NT2/D1 (cell line): ENCODE data around the gene PSMG4.
A peak's percentile ranks its signal among the peaks of the same experiment; 100 is the strongest.

Source experiments
- DNase-seq: peaks from one replicate; pipeline ENCODE4 v3.0.0-alpha.2; 2011; ENCODE audit warnings: low read depth, low spot score
- H3K27me3 ChIP-seq: 2 replicates; pipeline ENCODE4 v1.6.0; 2011; ENCODE audit warnings: mild to moderate bottlenecking; ENCODE audit not compliant: insufficient read length, insufficient read depth
- H3K36me3 ChIP-seq: 2 replicates; pipeline ENCODE4 v1.6.1; 2011; ENCODE audit warnings: mild to moderate bottlenecking, low read length, mixed read lengths; ENCODE audit not compliant: insufficient read depth, insufficient read length
- H3K4me1 ChIP-seq: 2 replicates; pipeline ENCODE4 v1.5.1; 2011; ENCODE audit not compliant: insufficient read depth, insufficient read length
- H3K4me3 ChIP-seq: 2 replicates; pipeline ENCODE4 v1.5.1; 2011; ENCODE audit warnings: low read depth; ENCODE audit not compliant: insufficient read length
- H3K9ac ChIP-seq: 2 replicates; pipeline ENCODE4 v1.6.0; 2011; ENCODE audit warnings: low read depth; ENCODE audit not compliant: insufficient read length
- H3K9me3 ChIP-seq: 2 replicates; pipeline ENCODE4 v1.5.1; 2011; ENCODE audit warnings: mild to moderate bottlenecking, low read length; ENCODE audit not compliant: insufficient read depth
- SUZ12 ChIP-seq: IDR thresholded peaks from 2 replicates; pipeline ENCODE4 v1.6.1; 2011; ENCODE audit not compliant: insufficient read length, insufficient read depth; ENCODE audit errors: extremely low read depth
- YY1 ChIP-seq: IDR thresholded peaks from 2 replicates; pipeline ENCODE4 v1.6.1; 2011; ENCODE audit not compliant: insufficient read length, insufficient read depth
- ZNF274 ChIP-seq: IDR thresholded peaks from 2 replicates; pipeline ENCODE4 v1.6.1; 2011; ENCODE audit warnings: mild to moderate bottlenecking, low read depth, low read length

PSMG4 gene

DNA sequence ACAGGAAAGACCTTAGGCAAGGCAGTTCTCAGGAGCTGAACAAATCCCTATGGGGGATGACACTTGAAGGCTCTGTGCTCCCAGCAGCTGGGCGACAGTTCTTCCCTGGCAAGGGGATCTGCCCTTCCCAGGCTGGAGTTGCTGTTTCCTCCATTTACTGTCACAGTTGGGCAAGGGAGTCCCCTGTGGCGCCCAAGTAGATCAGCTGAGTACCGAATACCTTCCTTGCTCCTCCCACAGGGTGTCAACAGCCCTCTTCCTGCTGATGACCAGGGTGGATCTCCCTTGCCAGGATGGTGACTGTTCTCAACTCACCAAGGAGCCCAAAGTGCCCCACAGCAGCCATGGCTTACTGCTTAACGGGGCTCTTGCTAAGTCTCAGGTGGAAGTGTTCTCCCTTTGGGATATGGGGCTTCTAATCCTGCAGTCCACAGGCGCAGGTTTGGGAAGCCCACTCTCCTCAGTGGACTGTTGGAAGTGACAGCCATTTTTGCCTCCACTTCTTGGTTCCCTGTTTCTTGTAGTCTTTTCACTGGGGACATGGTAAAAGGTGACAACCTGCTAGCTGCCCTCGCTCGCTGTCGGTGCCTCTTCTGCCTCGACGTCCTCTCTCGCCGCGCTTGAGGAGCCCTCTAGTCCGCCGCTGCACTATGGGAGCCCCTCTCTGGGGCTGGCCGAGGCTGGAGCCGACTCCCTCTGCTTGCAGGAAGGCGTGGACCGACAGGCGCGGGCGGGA is 5.7 kb upstream of the PSMG4 start:
- H3K9me3 ChIP-seq: no peaks in the 10 kb centered on the region; the same call in 1 of the 2 replicates
- H3K9ac ChIP-seq: no peak overlapping the region
- H3K4me3 ChIP-seq: no peak overlapping the region
- H3K36me3 ChIP-seq: no peaks in the 10 kb centered on the region
- no peak for DNase-seq
- TF ChIP-seq SUZ12 (no peak), ZNF274 (no peak), YY1 (no peak)
- H3K27me3 ChIP-seq: peaks cover 2% of the 10 kb centered on the region
- H3K4me1 ChIP-seq: peaks cover 5% of the 10 kb centered on the region

DNA sequence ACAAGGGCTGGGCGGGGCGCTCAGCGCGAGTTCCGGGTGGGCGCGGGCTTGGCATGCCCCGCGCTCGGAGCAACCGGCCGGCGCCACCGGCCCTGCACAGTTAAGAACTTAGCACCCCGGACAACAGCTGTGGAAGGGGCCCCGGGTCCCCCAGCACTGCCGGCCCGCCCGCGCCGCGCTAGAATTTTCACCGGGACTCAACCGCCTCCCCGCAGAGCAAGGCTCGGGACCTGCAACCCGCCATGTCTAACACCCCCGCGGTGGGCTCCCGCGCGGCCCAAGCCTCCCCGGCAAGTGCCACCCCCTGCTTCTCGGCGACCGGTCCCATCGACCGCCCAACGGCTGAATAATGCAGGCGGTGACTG is 5.2 kb upstream of the PSMG4 start:
- no peak for DNase-seq
- H3K27me3 ChIP-seq: peaks cover 2% of the 10 kb centered on the region
- TF ChIP-seq SUZ12: no peak

GRCh38 chr6:3258201-3258600 is 546 bp upstream of the PSMG4 start:
- no peaks in the 10 kb centered on the region for H3K27me3 ChIP-seq
- no peak overlapping the region for H3K4me3 ChIP-seq
- DNase-seq: no peak

More for the DNA sequence above, 5.2 kb upstream of the PSMG4 start:
- Histone ChIP-seq H3K36me3 (no peaks in the 10 kb centered on the region), H3K4me1 (peaks cover 5% of the 10 kb centered on the region), H3K9me3 (no peaks in the 10 kb centered on the region; the same call in 1 of the 2 replicates), H3K9ac (no peak overlapping the region), H3K4me3 (no peak overlapping the region)

DNA sequence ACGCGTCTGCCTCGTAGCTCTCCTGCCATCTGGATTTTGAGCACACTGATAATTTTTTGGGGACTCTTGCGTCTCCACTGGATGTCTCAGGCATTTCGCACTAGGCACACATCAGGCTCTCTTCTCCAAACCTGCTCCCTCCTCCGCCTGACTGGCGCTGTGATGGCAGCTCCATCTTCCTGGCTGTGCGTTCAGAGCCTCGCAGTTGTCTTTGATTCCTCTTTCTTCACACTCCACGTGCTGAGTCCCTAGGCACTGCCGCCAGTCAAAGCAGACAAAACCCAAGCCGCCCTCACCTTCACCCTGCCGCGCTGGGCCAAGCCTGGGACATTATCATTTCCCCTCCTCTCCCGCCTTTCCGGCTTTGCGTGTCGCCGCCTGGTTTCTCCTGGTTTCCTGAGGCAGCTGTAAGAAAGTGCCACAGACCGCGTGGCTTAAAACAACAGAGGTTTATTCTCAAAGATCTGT is 778 bp downstream of the PSMG4 start:
- H3K9ac ChIP-seq: peak overlapping the region; percentile 95
- peaks cover 37% of the 10 kb centered on the region for H3K36me3 ChIP-seq
- TF ChIP-seq ZNF274 (no peak), YY1 (no peak), SUZ12 (no peak)
- DNase-seq: no peak
- peak overlapping the region; percentile 91 for H3K4me3 ChIP-seq
- peaks cover 9% of the 10 kb centered on the region for H3K4me1 ChIP-seq
- no peaks in the 10 kb centered on the region for H3K27me3 ChIP-seq
- H3K9me3 ChIP-seq: no peaks in the 10 kb centered on the region

More at GRCh38 chr6:3258201-3258600, 546 bp upstream of the PSMG4 start:
- Histone ChIP-seq H3K4me1 (peaks cover 9% of the 10 kb centered on the region), H3K36me3 (peaks cover 24% of the 10 kb centered on the region), H3K9ac (no peak overlapping the region), H3K9me3 (no peaks in the 10 kb centered on the region; the same call in 1 of the 2 replicates)
- TF ChIP-seq SUZ12 (no peak), YY1 (no peak), ZNF274 (no peak)

- TF ChIP-seq ZNF274: no peak
- TF ChIP-seq YY1: no peak
- no peak for TF ChIP-seq SUZ12
- no peak for DNase-seq
- Histone ChIP-seq H3K27me3 (no peaks in the 10 kb centered on the region), H3K4me3 (no peak overlapping the region), H3K36me3 (peaks cover 43% of the 10 kb centered on the region), H3K9me3 (no peaks in the 10 kb centered on the region), H3K9ac (peak overlapping the region; percentile 32), H3K4me1 (peaks cover 9% of the 10 kb centered on the region)
Measured at GRCh38 chr6:3260296-3260695, 1.5 kb downstream of the PSMG4 start.

GRCh38 chr6:3260772-3261517 is 2.2 kb downstream of the PSMG4 start:
- Histone ChIP-seq H3K36me3 (peaks cover 50% of the 10 kb centered on the region), H3K9me3 (no peaks in the 10 kb centered on the region), H3K27me3 (no peaks in the 10 kb centered on the region), H3K4me3 (no peak overlapping the region), H3K4me1 (peaks cover 9% of the 10 kb centered on the region), H3K9ac (peak overlapping the region; percentile 32)
- DNase-seq: no peak
- TF ChIP-seq YY1: no peak
- TF ChIP-seq SUZ12: no peak
- TF ChIP-seq ZNF274: no peak

DNA sequence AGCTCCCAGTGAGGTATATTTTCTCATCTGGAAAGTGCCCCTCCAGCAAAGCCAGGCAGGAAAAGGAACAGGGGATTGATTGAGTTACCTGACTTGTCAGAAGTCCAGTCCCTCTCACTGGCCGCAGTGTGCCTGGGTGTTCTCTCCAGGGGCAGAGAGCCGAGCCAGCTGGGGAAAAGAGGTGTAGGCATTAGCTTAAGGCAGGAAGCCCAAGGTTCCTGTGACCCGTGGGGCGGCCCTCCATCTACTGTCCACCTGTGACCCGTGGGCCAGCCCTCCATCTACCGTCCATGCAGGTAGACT is 2.7 kb downstream of the PSMG4 start:
- TF ChIP-seq SUZ12: no peak
- TF ChIP-seq YY1: no peak
- no peak for TF ChIP-seq ZNF274
- Histone ChIP-seq H3K4me3 (no peak overlapping the region), H3K9ac (no peak overlapping the region), H3K36me3 (peaks cover 55% of the 10 kb centered on the region), H3K4me1 (peaks cover 9% of the 10 kb centered on the region), H3K27me3 (no peaks in the 10 kb centered on the region), H3K9me3 (no peaks in the 10 kb centered on the region)
- DNase-seq: no peak
